Stimulated activated naive CD4-positive, alpha-beta T cell (primary cell): ENCODE results near the gene PRR23E.

Experiments used
- DNase-seq, 6 experiments: peaks; one replicate each; lab custom pipeline; 2025; lab: John Stamatoyannopoulos, UW

The PRR23E gene

DNA sequence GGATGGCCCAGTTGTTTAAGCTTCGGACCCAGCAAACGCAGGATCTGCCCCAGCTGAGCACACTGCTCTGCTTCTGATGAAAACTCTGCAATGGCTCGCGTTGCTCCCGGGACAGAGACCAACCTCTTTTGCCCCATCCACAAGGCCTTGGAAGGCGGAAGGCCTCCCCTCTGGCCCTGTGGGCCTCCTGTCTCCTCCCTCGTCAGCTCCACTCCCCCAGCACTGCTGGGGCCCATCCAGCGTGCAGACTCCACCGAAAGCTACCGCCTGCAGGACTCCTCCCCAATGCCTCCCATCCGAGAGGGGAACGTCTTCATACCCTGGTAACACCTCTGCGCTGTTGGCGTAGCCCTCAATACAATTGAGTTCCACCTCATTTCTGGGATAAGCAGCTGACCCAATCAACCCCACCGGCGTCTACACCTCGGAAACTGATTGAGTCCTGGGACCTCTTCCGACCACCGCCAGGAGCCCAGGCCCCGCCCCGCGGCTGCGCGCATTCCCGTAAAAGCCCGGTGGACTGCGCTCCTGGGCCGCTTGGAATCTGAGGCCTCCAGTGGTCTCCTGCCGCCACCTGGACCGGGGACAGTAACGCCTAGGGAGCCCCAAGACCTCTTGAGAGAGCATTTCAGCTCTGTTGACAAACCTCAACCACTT lies at the start of gene PRR23E:
Gene PRR23E, plus strand, starts transcription at position 556 of the 657 bp plus-strand sequence. CDS start 3,555 bp downstream, outside the sequence.
- no peak for DNase-seq

DNA sequence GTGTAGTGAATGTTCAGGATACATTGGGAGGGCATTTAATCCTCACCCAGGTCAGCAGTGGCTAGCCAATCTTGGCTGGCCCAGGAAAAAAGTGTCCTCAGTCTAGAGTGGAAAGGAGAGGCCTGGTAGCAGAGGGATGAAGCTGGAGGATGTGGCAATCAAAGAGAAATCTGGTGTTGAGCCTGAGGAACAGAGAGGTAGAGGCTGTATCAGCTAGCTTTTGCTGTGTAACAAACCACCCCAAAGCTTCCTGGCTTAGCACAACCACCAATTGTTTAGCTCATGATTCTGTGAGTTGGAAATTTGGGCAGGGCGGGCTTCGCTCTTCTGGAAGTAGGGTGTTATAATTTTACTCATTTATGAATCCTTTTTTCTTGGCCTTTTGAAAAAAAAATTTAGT lies 49.8 kb upstream of the PRR23E start:
- DNase-seq: no peak

DNA sequence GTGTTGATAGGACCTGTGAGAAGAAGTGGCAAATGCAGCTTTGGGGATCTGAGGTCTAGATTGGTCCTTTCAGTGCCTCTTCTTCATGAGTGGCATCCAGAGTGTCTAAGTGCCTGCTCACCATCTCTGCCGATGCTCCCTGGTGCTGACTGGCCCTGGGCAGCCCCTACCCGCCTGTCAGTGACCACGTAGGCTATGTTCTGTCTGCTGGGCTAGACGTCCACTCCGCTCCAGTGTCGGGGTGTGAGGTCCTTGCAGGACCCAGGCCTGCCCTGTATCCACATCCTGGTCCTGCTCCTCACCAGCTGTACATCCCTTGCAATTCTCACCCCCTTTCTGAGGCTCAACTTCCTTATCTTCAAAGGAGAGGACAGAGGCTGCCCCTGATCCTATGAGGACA lies 48.3 kb upstream of the PRR23E start:
- DNase-seq: no peak

- no peak for DNase-seq
Observed at GRCh38 chr3:127145266-127145665, 47.7 kb upstream of the PRR23E start.

DNA sequence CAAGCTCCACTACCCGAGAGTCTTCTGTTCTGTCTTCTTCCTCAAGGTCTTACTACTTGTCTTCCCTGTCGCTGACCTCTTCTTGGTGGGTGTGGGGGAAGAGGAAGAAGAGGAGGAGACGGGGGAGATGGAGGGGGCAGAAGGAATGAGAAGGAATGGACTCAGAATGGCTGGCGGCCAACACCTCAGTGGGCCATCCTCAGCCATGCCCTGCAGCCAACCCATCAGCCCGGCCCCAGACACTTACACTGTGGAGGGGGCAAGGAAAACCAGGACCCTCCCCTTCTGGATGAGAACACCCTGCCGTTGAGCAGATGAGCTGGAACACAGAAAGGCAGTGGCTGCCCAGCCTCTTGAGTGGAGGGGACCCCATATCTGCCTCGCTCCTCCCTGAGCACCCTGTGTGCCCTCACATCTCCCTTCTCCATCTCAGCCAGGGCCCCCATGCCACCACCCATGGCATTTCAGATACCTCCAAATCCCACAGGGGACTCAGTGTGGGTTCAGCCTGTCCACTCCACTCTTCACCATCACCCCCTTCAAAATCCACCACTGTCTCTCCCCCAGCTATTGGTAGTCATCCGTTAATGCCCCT lies 45.5 kb upstream of the PRR23E start:
- DNase-seq: no peak

DNA sequence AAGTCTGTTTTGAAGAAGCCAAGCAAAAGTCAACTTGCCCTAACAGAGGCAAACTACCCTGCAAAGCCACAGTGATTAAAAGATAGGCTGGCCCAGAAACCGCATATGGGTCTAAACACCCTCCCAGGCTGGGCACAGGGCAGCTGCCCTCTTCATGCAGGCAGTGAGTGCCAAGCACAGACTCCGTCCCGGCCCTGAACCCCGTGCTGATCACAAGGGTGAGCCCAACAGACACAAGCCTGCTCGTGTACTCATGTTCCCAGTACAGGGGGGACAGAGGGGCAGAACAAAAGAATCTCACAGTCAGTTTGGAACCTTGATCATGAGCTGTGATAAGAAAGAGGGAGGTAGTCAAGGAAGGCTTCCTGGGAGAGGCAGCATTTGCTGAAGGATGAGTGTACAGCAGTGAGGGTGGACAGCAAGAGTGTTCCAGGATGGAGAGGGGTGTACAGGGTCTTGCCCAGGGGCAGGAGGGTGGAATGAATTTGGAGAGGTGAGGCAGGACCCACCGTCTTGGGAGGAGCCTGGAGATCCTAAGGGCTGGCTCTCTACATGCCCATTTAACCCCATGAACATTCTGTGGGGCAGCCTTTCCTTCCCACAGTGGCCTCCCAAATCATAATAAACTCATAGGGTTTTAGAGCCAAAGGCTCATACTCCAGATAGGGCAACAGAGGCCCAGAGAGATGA lies 43.2 kb upstream of the PRR23E start:
- DNase-seq: no peak

- DNase-seq: no peak
Observed at GRCh38 chr3:127150513-127151250, 42.2 kb upstream of the PRR23E start.

DNA sequence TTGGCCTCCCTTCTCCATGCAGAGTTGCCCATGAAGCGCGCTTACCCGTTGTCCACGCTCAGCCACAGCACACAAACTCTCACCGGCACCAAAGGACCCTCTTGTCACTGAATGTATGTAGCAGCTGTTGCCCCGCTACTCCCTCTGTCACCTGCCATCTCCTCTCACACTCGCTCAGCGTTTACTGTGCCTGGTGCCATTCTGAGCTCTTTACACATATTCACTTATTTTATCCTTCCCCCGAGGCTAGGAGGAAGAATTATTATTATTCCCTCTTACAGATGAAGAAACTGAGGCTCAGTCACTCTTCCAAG lies 41.7 kb upstream of the PRR23E start:
- no peak for DNase-seq

GRCh38 chr3:127151992-127152650 lies 40.8 kb upstream of the PRR23E start:
- no peak for DNase-seq

- DNase-seq: no peak
Observed at GRCh38 chr3:127152684-127153505, 40.0 kb upstream of the PRR23E start.

- no peak for DNase-seq
Observed at GRCh38 chr3:127153506-127153815, 39.5 kb upstream of the PRR23E start.

GRCh38 chr3:127156338-127157050 lies 36.4 kb upstream of the PRR23E start:
- no peak for DNase-seq

GRCh38 chr3:127157171-127157828 lies 35.6 kb upstream of the PRR23E start:
- DNase-seq: no peak

GRCh38 chr3:127158614-127159229 lies 34.2 kb upstream of the PRR23E start:
- no peak for DNase-seq

- DNase-seq: no peak
Observed at GRCh38 chr3:127159543-127159942, 33.4 kb upstream of the PRR23E start.

GRCh38 chr3:127161236-127161635 lies 31.7 kb upstream of the PRR23E start:
- DNase-seq: no peak

GRCh38 chr3:127161973-127162579 lies 30.9 kb upstream of the PRR23E start:
- DNase-seq: no peak

GRCh38 chr3:127162947-127163645 lies 29.8 kb upstream of the PRR23E start:
- no peak for DNase-seq

- no peak for DNase-seq
Observed at GRCh38 chr3:127164615-127165014, 28.3 kb upstream of the PRR23E start.
